GM23338 (cell line): ENCODE results near the gene L3HYPDH. TPM values are rescaled to one million over a fixed set of nuclear protein-coding genes. Genes with fewer than 3 reads are reported as not detected.
A peak's percentile ranks its signal among the peaks of the same experiment; 100 is the strongest.

Experiments
- ATAC-seq: fragments of 200-7000 bp; cut with Tn5 transposase; 3 replicates; pipeline ENCODE4 v1.9.1; 2020
- DNase-seq: peaks from one replicate; pipeline ENCODE4 v3.0.0-alpha.2; 2015; ENCODE audit warnings: low spot score
- H2AFZ ChIP-seq: fragments of 200-600 bp; sonication (generic); 2 replicates; pipeline ENCODE4 v1.8.0; 2016; ENCODE audit warnings: antibody characterized with exemption, mild to moderate bottlenecking, moderate library complexity
- H3F3A ChIP-seq: fragments of 200-600 bp; sonication (generic); replicated peaks from 2 replicates; pipeline ENCODE4 v1.8.0; 2017; ENCODE audit warnings: antibody characterized with exemption, mixed run types, low read depth
- H3K27ac ChIP-seq: fragments of 200-600 bp; sonication (generic); 2 replicates; pipeline ENCODE4 v1.6.1; 2016; ENCODE audit warnings: low read depth
- H3K27me3 ChIP-seq: fragments of 200-600 bp; sonication (generic); 2 replicates; pipeline ENCODE4 v1.8.0; 2016; ENCODE audit warnings: mild to moderate bottlenecking, mixed run types, moderate library complexity; ENCODE audit not compliant: insufficient read depth
- H3K36me3 ChIP-seq: fragments of 200-600 bp; sonication (generic); 2 replicates; pipeline ENCODE4 v1.8.0; 2016; ENCODE audit warnings: mild to moderate bottlenecking; ENCODE audit not compliant: insufficient read depth
- H3K4me1 ChIP-seq: fragments of 200-600 bp; sonication (generic); 2 replicates; pipeline ENCODE4 v1.8.0; 2016; ENCODE audit warnings: mild to moderate bottlenecking, moderate library complexity; ENCODE audit not compliant: insufficient read depth
- H3K4me2 ChIP-seq: fragments of 200-600 bp; sonication (generic); 2 replicates; pipeline ENCODE4 v1.7.1; 2017; ENCODE audit warnings: mixed run types
- H3K4me3 ChIP-seq: fragments of 200-600 bp; sonication (generic); 2 replicates; pipeline ENCODE4 v1.6.1; 2016; ENCODE audit warnings: mixed run types
- H3K79me2 ChIP-seq: fragments of 200-600 bp; sonication (generic); replicated peaks from 2 replicates; pipeline ENCODE4 v1.8.0; 2017; ENCODE audit warnings: mild to moderate bottlenecking; ENCODE audit not compliant: insufficient read depth
- H3K9me2 ChIP-seq: fragments of 200-600 bp; sonication (generic); 2 replicates; pipeline ENCODE4 v1.8.0; 2017; ENCODE audit not compliant: insufficient read depth
- H4K20me1 ChIP-seq: fragments of 200-600 bp; sonication (generic); replicated peaks from 2 replicates; pipeline ENCODE4 v1.8.0; 2017; ENCODE audit warnings: mild to moderate bottlenecking; ENCODE audit not compliant: insufficient read depth
- H3K27ac Mint-ChIP-seq: 2 replicates; pipeline ENCODE4 v1.8.0; 2020; ENCODE audit warnings: inconsistent platforms, mild to moderate bottlenecking, moderate library complexity, mixed read lengths
- H3K27me3 Mint-ChIP-seq: 3 replicates; pipeline ENCODE4 v1.8.0; 2022; ENCODE audit warnings: low read depth, mild to moderate bottlenecking, moderate library complexity, mixed read lengths, inconsistent platforms; ENCODE audit not compliant: insufficient read depth, poor library complexity
- H3K36me3 Mint-ChIP-seq: 3 replicates; pipeline ENCODE4 v1.8.0; 2021; ENCODE audit warnings: low read depth, mild to moderate bottlenecking, inconsistent platforms, moderate library complexity, mixed read lengths
- H3K4me1 Mint-ChIP-seq: 3 replicates; pipeline ENCODE4 v1.8.0; 2020; ENCODE audit warnings: mild to moderate bottlenecking, inconsistent platforms, mixed read lengths
- H3K4me3 Mint-ChIP-seq: 3 replicates; pipeline ENCODE4 v1.8.0; 2021; ENCODE audit warnings: moderate library complexity, mild to moderate bottlenecking, inconsistent platforms, mixed read lengths
- H3K9me3 Mint-ChIP-seq: 3 replicates; pipeline ENCODE4 v1.8.0; 2020; ENCODE audit warnings: moderate library complexity, mild to moderate bottlenecking, inconsistent platforms, mixed read lengths
- CREB1 ChIP-seq: fragments of 250-450 bp; sonication (Bioruptor Pico); IDR thresholded peaks from 2 replicates; pipeline ENCODE4 v1.5.0; 2020; ENCODE audit warnings: low read depth, mild to moderate bottlenecking, moderate library complexity
- CTCF ChIP-seq, 2 experiments: fragments of 200-600 bp in 1 of 2; sonication (generic) in 1 of 2; conservative IDR thresholded peaks; 2 replicates each; pipeline versions ENCODE4 v1.5.1 to v1.6.1; 2016 to 2017; ENCODE audit warnings: antibody characterized with exemption in 2 of 2, low read depth in 2 of 2, mild to moderate bottlenecking in 2 of 2, moderate library complexity in 1 of 2
- ETS1 ChIP-seq: IDR thresholded peaks from 2 replicates; pipeline ENCODE4 v1.6.1; 2016; ENCODE audit warnings: antibody characterized with exemption
- EZH2 ChIP-seq: fragments of 200-600 bp; sonication (generic); IDR thresholded peaks from one replicate; pipeline ENCODE4 v1.8.0; 2017; ENCODE audit warnings: antibody characterized with exemption, mild to moderate bottlenecking, low read depth; ENCODE audit not compliant: unreplicated experiment
- EZH2phosphoT487 ChIP-seq: fragments of 200-600 bp; sonication (generic); IDR thresholded peaks from one replicate; pipeline ENCODE4 v1.8.1; 2018; ENCODE audit warnings: antibody characterized with exemption; ENCODE audit not compliant: unreplicated experiment
- JUNB ChIP-seq: IDR thresholded peaks from one replicate; pipeline ENCODE4 v1.6.1; 2016; ENCODE audit warnings: antibody characterized with exemption; ENCODE audit not compliant: unreplicated experiment
- NANOG ChIP-seq: IDR thresholded peaks from 2 replicates; pipeline ENCODE4 v1.6.1; 2016; ENCODE audit warnings: antibody characterized with exemption, borderline replicate concordance
- POLR2AphosphoS5 ChIP-seq: IDR thresholded peaks from 2 replicates; pipeline ENCODE4 v1.6.1; 2016; ENCODE audit warnings: antibody characterized with exemption, low read depth
- REST ChIP-seq: IDR thresholded peaks from one replicate; pipeline ENCODE4 v1.6.1; 2018; ENCODE audit warnings: antibody characterized with exemption; ENCODE audit not compliant: unreplicated experiment
- STAT1 ChIP-seq: IDR thresholded peaks from one replicate; pipeline ENCODE4 v1.6.1; 2016; ENCODE audit warnings: antibody characterized with exemption; ENCODE audit not compliant: unreplicated experiment
- ZNF114 ChIP-seq: fragments of 250-450 bp; sonication (Bioruptor Pico); IDR thresholded peaks from 2 replicates; pipeline ENCODE4 v1.5.0; 2020; ENCODE audit warnings: mild to moderate bottlenecking, moderate library complexity
- ZNF331 ChIP-seq: fragments of 250-450 bp; sonication (Bioruptor Pico); IDR thresholded peaks from 2 replicates; pipeline ENCODE4 v1.5.0; 2020; ENCODE audit warnings: low read depth, mild to moderate bottlenecking, moderate library complexity
- ZNF462 ChIP-seq: fragments of 250-450 bp; sonication (Bioruptor Pico); IDR thresholded peaks from 2 replicates; pipeline ENCODE4 v1.5.0; 2020; ENCODE audit warnings: mild to moderate bottlenecking, moderate library complexity
- polyA plus RNA-seq: library from polyadenylated mRNA; unstranded; fragments of >200 nt; fragmentation: Nextera tagmentation; extraction: Ambion mirVana; gene quantifications from 2 replicates; pipeline ENCODE4 v1.2.1, GENCODE V29; 2016
- total RNA-seq: library from RNA; depleted of rRNA; stranded (reverse); fragments of >200 nt; shearing (Covaris generic); gene quantifications from 2 replicates; pipeline ENCODE4 v1.2.3, GENCODE V29; 2014

The L3HYPDH gene
- total and polyA plus RNA-seq, 2 experiments from 2014 or later = 18.6 to 24.8 TPM

- Histone ChIP-seq H3K36me3 (0 out of 2 replicates have a peak, but pooled peaks cover 2% of the 10 kb centered on the region), H3K27me3 (no peaks in the 10 kb centered on the region; the same call in 1 of the 2 replicates), H2AFZ (no peak overlapping the region), H3K4me1 (peaks cover 9% of the 10 kb centered on the region), H3F3A (no peaks in the 10 kb centered on the region), H4K20me1 (peaks cover 12% of the 10 kb centered on the region), H3K79me2 (peaks cover 51% of the 10 kb centered on the region), H3K4me3 (peak overlapping the region; percentile 80), H3K4me2 (peak overlapping the region; percentile 75), H3K9me2 (no peaks in the 10 kb centered on the region), H3K27ac (no peak overlapping the region)
- DNase-seq (no peak), ATAC-seq (no peak)
- no peak for TF ChIP-seq CTCF (conservative IDR thresholded peaks at IDR 0.05; ENCODE audit: low read depth in 2 of 2)
- TF ChIP-seq POLR2AphosphoS5 = no peak
- no peak for TF ChIP-seq ZNF462
- TF ChIP-seq NANOG = no peak
- TF ChIP-seq JUNB = no peak
- TF ChIP-seq STAT1 = no peak
- no peak for TF ChIP-seq EZH2phosphoT487
- TF ChIP-seq ETS1 = no peak
- TF ChIP-seq ZNF114 (CRISPR knock-in tag) = no peak
- TF ChIP-seq EZH2 = no peak
- no peak for TF ChIP-seq ZNF331 (CRISPR knock-in tag)
- TF ChIP-seq REST = no peak
- TF ChIP-seq CREB1 (CRISPR knock-in tag) = no peak
- Mint-ChIP-seq H3K4me1 (peaks cover 21% of the 10 kb centered on the region), H3K36me3 (peaks cover 12% of the 10 kb centered on the region), H3K27ac (no peak overlapping the region), H3K9me3 (no peaks in the 10 kb centered on the region), H3K4me3 (peak overlapping the region; percentile 98), H3K27me3 (peaks cover 2% of the 10 kb centered on the region)
These were observed 2.2 kb downstream of the L3HYPDH start for GRCh38 chr14:59481871-59482540.
